Mesendoderm (in vitro differentiated cells): ENCODE measurements around the gene ZNF189.

Experiments used
- DNase-seq: peaks from one replicate; pipeline ENCODE4 v3.0.0; 2013
- H2AK5ac ChIP-seq: 2 replicates; pipeline ENCODE4 v1.6.1; 2013; ENCODE audit warnings: low read length, inconsistent platforms
- H2BK120ac ChIP-seq: 2 replicates; pipeline ENCODE4 v1.6.1; 2013; ENCODE audit warnings: low read depth, mild to moderate bottlenecking, low read length, moderate library complexity, mixed read lengths
- H2BK15ac ChIP-seq: replicated peaks from 2 replicates; pipeline ENCODE4 v1.6.1; 2013; ENCODE audit warnings: low read depth, mild to moderate bottlenecking, moderate library complexity
- H2BK5ac ChIP-seq: 2 replicates; pipeline ENCODE4 v1.6.1; 2013; ENCODE audit warnings: low read length, inconsistent platforms
- H3K18ac ChIP-seq: 2 replicates; pipeline ENCODE4 v1.6.1; 2013; ENCODE audit warnings: mild to moderate bottlenecking, low read length, mixed read lengths
- H3K23ac ChIP-seq: one replicate; pipeline ENCODE4 v1.6.1; 2013; ENCODE audit warnings: low read length
- H3K27ac ChIP-seq: 2 replicates; pipeline ENCODE4 v1.5.1; 2013; ENCODE audit warnings: low read depth, mild to moderate bottlenecking, inconsistent platforms, low read length, moderate library complexity
- H3K27me3 ChIP-seq: 2 replicates; pipeline ENCODE4 v1.6.1; 2013; ENCODE audit warnings: low read length, control low read depth, mild to moderate bottlenecking, inconsistent platforms; ENCODE audit not compliant: insufficient read depth, poor library complexity
- H3K36me3 ChIP-seq: 2 replicates; pipeline ENCODE4 v1.6.1; 2013; ENCODE audit warnings: low read length, inconsistent platforms; ENCODE audit not compliant: control insufficient read depth, insufficient read depth
- H3K4ac ChIP-seq: one replicate; pipeline ENCODE4 v1.6.1; 2013; ENCODE audit warnings: low read depth, mild to moderate bottlenecking, low read length, moderate library complexity
- H3K4me1 ChIP-seq: 2 replicates; pipeline ENCODE4 v1.6.1; 2013; ENCODE audit warnings: low read depth, low read length, inconsistent platforms; ENCODE audit not compliant: control insufficient read depth
- H3K4me2 ChIP-seq: 2 replicates; pipeline ENCODE4 v1.6.1; 2013; ENCODE audit warnings: low read length
- H3K4me3 ChIP-seq: 2 replicates; pipeline ENCODE4 v1.5.1; 2013; ENCODE audit warnings: mild to moderate bottlenecking, low read length
- H3K56ac ChIP-seq: one replicate; pipeline ENCODE4 v1.6.1; 2013; ENCODE audit warnings: low read length
- H3K79me1 ChIP-seq: 2 replicates; pipeline ENCODE4 v1.6.1; 2013; ENCODE audit warnings: low read length, inconsistent platforms
- H3K79me2 ChIP-seq: 2 replicates; pipeline ENCODE4 v1.6.1; 2013; ENCODE audit warnings: mild to moderate bottlenecking, low read length; ENCODE audit not compliant: control insufficient read depth, insufficient read depth
- H3K9ac ChIP-seq: 2 replicates; pipeline ENCODE4 v1.6.1; 2013; ENCODE audit warnings: low read length, inconsistent platforms
- H4K5ac ChIP-seq: one replicate; pipeline ENCODE4 v1.6.1; 2013; ENCODE audit warnings: low read length
- H4K8ac ChIP-seq: one replicate; pipeline ENCODE4 v1.6.1; 2013; ENCODE audit warnings: low read depth, mild to moderate bottlenecking, control low read depth, low read length, moderate library complexity
- WGBS: extraction: QIAGEN DNeasy Blood & Tissue Kit; methylation state at CpG from one replicate; pipeline ENCODE4 v1.1.7; 2013; ENCODE audit warnings: low lambda C conversion rate, missing lambda C conversion rate; ENCODE audit not compliant: insufficient coverage; ENCODE audit errors: extremely low coverage; 5-methylcytosine and 5-hydroxymethylcytosine counted together

ZNF189 gene

DNA sequence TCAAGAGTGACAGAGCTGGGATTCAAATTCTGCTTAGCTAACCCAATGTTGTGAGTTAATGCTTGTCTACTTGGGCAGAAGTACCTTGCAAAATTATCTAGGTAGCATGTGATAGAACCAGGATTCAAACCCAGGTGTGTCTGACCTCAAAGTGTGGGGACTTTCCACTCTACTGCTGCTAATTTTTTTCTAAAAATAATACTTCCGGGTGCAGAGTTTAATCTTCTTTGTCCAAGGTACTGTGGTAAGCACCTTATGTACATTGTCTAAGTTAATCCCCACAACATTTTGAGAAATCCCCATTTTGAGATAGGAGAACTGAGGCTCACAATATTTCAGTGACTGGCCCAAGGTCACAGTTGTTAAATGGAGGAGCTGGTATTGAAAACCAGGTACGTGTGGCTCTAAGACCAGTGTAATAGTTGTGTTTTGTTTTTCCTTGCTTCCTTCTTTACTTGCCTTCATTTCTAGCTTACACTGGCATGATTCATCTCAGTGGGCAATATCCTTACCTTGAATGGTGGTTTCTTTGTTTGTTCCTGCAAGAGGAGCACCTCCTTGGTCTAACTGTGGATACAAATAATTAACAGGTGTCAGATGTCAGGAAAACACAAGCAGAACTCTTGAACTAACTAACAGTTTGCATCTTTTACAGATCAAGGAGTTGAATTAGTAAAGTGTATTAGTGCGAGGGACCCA is 29.5 kb downstream of the ZNF189 start:
- Histone ChIP-seq H2AK5ac (no peak overlapping the region), H3K23ac (no peak overlapping the region), H2BK5ac (no peak overlapping the region), H3K36me3 (no peaks in the 10 kb centered on the region), H3K79me1 (no peaks in the 10 kb centered on the region), H3K4me1 (no peaks in the 10 kb centered on the region), H3K27ac (no peak overlapping the region), H3K79me2 (no peaks in the 10 kb centered on the region), H3K4me2 (no peak overlapping the region), H2BK120ac (no peak overlapping the region), H3K4ac (no peak overlapping the region), H3K27me3 (no peaks in the 10 kb centered on the region), H3K9ac (no peak overlapping the region), H2BK15ac (no peak overlapping the region), H3K4me3 (no peak overlapping the region), H4K8ac (no peak overlapping the region), H3K56ac (no peak overlapping the region), H4K5ac (no peak overlapping the region), H3K18ac (no peak overlapping the region)
- no CpG with 5 or more reads among the region's 3 CpGs for WGBS
- no peak for DNase-seq

- no peaks in the 10 kb centered on the region for H3K79me1 ChIP-seq
- H3K36me3 ChIP-seq = no peaks in the 10 kb centered on the region
- H3K23ac ChIP-seq = no peak overlapping the region
- H2BK5ac ChIP-seq = no peak overlapping the region
- no CpG with 5 or more reads among the region's 3 CpGs for WGBS
- H2AK5ac ChIP-seq = no peak overlapping the region
- no peak overlapping the region for H2BK120ac ChIP-seq
- H3K4me2 ChIP-seq = no peak overlapping the region
- H3K56ac ChIP-seq = no peak overlapping the region
- DNase-seq = no peak
- no peak overlapping the region for H3K9ac ChIP-seq
- H3K4ac ChIP-seq = no peak overlapping the region
- H3K79me2 ChIP-seq = no peaks in the 10 kb centered on the region
- H4K8ac ChIP-seq = no peak overlapping the region
- no peak overlapping the region for H2BK15ac ChIP-seq
- H4K5ac ChIP-seq = no peak overlapping the region
- H3K4me3 ChIP-seq = no peak overlapping the region
- no peaks in the 10 kb centered on the region for H3K4me1 ChIP-seq
- no peak overlapping the region for H3K27ac ChIP-seq
- H3K27me3 ChIP-seq = no peaks in the 10 kb centered on the region
- H3K18ac ChIP-seq = no peak overlapping the region
Observed at GRCh38 chr9:101428909-101429308, 30.3 kb downstream of the ZNF189 start.

DNA sequence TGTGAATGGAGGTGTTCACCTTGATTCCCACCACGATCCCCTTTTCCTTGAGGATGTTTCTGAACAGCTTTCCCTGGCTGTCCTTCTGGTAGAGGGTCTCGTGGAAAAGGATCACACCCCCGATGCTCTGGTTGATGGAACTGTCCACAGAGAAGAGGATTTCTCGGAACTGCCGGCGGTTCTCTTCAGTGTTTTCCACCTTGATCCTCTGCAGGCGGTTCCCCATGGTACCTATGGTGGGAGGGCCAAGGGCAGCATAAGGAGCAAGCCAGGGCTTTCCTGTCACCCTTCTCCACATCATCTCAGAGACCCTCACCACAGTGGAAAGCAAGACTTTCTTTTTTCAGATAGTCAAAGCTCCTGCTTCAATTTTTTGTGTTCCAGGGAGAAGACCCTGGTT is 31.1 kb downstream of the ZNF189 start:
- no peak overlapping the region for H3K4me3 ChIP-seq
- no peak overlapping the region for H3K18ac ChIP-seq
- no peak overlapping the region for H3K56ac ChIP-seq
- no peak for DNase-seq
- H3K4ac ChIP-seq = no peak overlapping the region
- H2BK5ac ChIP-seq = no peak overlapping the region
- no peak overlapping the region for H4K5ac ChIP-seq
- H3K23ac ChIP-seq = no peak overlapping the region
- H2AK5ac ChIP-seq = no peak overlapping the region
- no peaks in the 10 kb centered on the region for H3K36me3 ChIP-seq
- no peaks in the 10 kb centered on the region for H3K79me2 ChIP-seq
- H3K4me1 ChIP-seq = no peaks in the 10 kb centered on the region
- no peak overlapping the region for H3K27ac ChIP-seq
- H3K27me3 ChIP-seq = no peaks in the 10 kb centered on the region
- H3K4me2 ChIP-seq = no peak overlapping the region
- H2BK15ac ChIP-seq = no peak overlapping the region
- no peak overlapping the region for H2BK120ac ChIP-seq
- no peaks in the 10 kb centered on the region for H3K79me1 ChIP-seq
- H4K8ac ChIP-seq = no peak overlapping the region
- no peak overlapping the region for H3K9ac ChIP-seq
- WGBS = no CpG with 5 or more reads among the region's 7 CpGs

GRCh38 chr9:101432171-101432570 is 33.5 kb downstream of the ZNF189 start:
- no peak overlapping the region for H4K5ac ChIP-seq
- no peak for DNase-seq
- no peak overlapping the region for H3K9ac ChIP-seq
- H3K27ac ChIP-seq = no peak overlapping the region
- H2BK5ac ChIP-seq = no peak overlapping the region
- no peak overlapping the region for H3K23ac ChIP-seq
- H4K8ac ChIP-seq = no peak overlapping the region
- no peak overlapping the region for H2BK15ac ChIP-seq
- H3K4me2 ChIP-seq = no peak overlapping the region
- no peak overlapping the region for H3K18ac ChIP-seq
- no peak overlapping the region for H3K56ac ChIP-seq
- H3K4me1 ChIP-seq = no peaks in the 10 kb centered on the region
- H3K4ac ChIP-seq = no peak overlapping the region
- no peak overlapping the region for H2AK5ac ChIP-seq
- H3K36me3 ChIP-seq = no peaks in the 10 kb centered on the region
- H3K27me3 ChIP-seq = no peaks in the 10 kb centered on the region
- H3K79me2 ChIP-seq = no peaks in the 10 kb centered on the region
- H3K79me1 ChIP-seq = no peaks in the 10 kb centered on the region
- H2BK120ac ChIP-seq = no peak overlapping the region
- no peak overlapping the region for H3K4me3 ChIP-seq

GRCh38 chr9:101432740-101433139 is 34.1 kb downstream of the ZNF189 start:
- Histone ChIP-seq H3K36me3 (no peaks in the 10 kb centered on the region), H2BK5ac (no peak overlapping the region), H3K79me1 (no peaks in the 10 kb centered on the region), H3K56ac (no peak overlapping the region), H3K9ac (no peak overlapping the region), H3K27me3 (no peaks in the 10 kb centered on the region), H3K4me3 (no peak overlapping the region), H4K5ac (no peak overlapping the region), H2BK15ac (no peak overlapping the region), H3K23ac (no peak overlapping the region), H2BK120ac (no peak overlapping the region), H4K8ac (no peak overlapping the region), H3K4ac (no peak overlapping the region), H2AK5ac (no peak overlapping the region), H3K18ac (no peak overlapping the region), H3K27ac (no peak overlapping the region), H3K4me1 (no peaks in the 10 kb centered on the region), H3K79me2 (no peaks in the 10 kb centered on the region), H3K4me2 (no peak overlapping the region)
- WGBS = no CpG with 5 or more reads among the region's 1 CpG
- no peak for DNase-seq

DNA sequence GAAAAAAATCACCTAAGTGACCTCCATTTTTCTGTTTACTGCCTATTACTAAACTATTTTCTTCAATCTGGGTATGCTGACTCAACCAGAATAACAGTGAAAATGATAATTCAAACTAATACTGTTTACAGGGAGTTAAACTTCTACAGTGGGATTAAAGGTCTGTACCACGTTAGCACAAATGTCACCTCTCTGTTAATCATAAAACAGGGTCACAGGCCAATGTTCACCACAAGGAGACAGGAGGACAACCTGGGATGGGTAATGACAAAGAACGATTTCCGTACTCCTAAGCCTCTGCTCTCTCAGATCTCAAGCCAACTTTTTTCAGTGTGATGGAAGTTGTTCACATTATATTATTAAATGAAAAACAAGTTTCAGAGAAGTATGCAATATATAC is 34.6 kb downstream of the ZNF189 start:
- no peak overlapping the region for H2BK15ac ChIP-seq

More for the DNA sequence above, 34.6 kb downstream of the ZNF189 start:
- no peak overlapping the region for H2BK5ac ChIP-seq
- no peaks in the 10 kb centered on the region for H3K4me1 ChIP-seq
- WGBS = no CpG with 5 or more reads among the region's 3 CpGs
- no peak overlapping the region for H3K18ac ChIP-seq
- H3K27me3 ChIP-seq = no peaks in the 10 kb centered on the region
- no peak overlapping the region for H3K9ac ChIP-seq
- no peak overlapping the region for H3K56ac ChIP-seq
- H3K4me3 ChIP-seq = no peak overlapping the region
- H3K4ac ChIP-seq = no peak overlapping the region
- H3K23ac ChIP-seq = no peak overlapping the region
- no peak overlapping the region for H4K8ac ChIP-seq
- H3K36me3 ChIP-seq = no peaks in the 10 kb centered on the region
- no peak for DNase-seq
- no peak overlapping the region for H3K4me2 ChIP-seq
- H3K79me2 ChIP-seq = no peaks in the 10 kb centered on the region
- no peak overlapping the region for H3K27ac ChIP-seq
- no peak overlapping the region for H4K5ac ChIP-seq
- H2AK5ac ChIP-seq = no peak overlapping the region
- H3K79me1 ChIP-seq = no peaks in the 10 kb centered on the region
- no peak overlapping the region for H2BK120ac ChIP-seq
